ENCODE results near the gene MUL1. TPM values are rescaled to one million over a fixed set of nuclear protein-coding genes. Genes with fewer than 3 reads are reported as not detected.
A peak's percentile ranks its signal among the peaks of the same experiment; 100 is the strongest.

The MUL1 gene
- total and polyA plus RNA-seq, 2 of the 8 experiments (the other 6 are each of a cell fraction or from before 2014, with no cell fraction given): 16.4 to 20.8 TPM

DNA sequence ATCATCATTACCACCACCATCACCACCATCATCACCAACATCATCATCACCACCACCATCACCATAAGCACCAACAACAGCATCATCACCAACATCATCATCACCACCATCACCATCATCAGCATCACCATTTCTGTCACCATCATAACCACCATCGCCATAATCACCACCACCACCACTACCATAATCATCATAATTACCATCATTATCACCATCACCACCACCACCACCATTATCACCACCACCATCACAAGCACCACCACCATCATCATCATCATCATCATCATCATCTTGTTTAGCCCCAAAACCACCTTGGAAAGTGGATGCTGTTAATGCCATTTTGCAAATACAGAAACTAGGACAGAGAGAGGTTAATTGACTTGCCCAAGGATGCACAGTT, 44.4 kb downstream of the MUL1 start:
- H3K4me1 ChIP-seq (replicated peaks in 1 of 4; ENCODE audit: control insufficient read depth in 3 of 4, insufficient read depth in 4 of 4, low read length in 3 of 4): no peaks in the 10 kb centered on the region
- TF ChIP-seq SUZ12 (IDR thresholded peaks at IDR 0.05; ENCODE audit: low read length) (no peak), BACH1 (IDR thresholded peaks at IDR 0.05; ENCODE audit: low read length) (no peak), RBBP5 (IDR thresholded peaks at IDR 0.05; ENCODE audit: borderline replicate concordance, low read depth, low read length) (no peak), ZNF274 (IDR thresholded peaks at IDR 0.05; ENCODE audit: borderline replicate concordance, extremely low read depth, low read length) (no peak), SAP30 (IDR thresholded peaks at IDR 0.05; ENCODE audit: insufficient read depth, insufficient replicate concordance, low read length) (no peak), TAF1 (IDR thresholded peaks at IDR 0.05; ENCODE audit: low read depth, low read length) (no peak), POU5F1 (IDR thresholded peaks at IDR 0.05; ENCODE audit: low read depth, low read length) (no peak), SP1 (IDR thresholded peaks at IDR 0.05; ENCODE audit: low read depth, low read length) (no peak)
- TF ChIP-seq, protein P1, sequence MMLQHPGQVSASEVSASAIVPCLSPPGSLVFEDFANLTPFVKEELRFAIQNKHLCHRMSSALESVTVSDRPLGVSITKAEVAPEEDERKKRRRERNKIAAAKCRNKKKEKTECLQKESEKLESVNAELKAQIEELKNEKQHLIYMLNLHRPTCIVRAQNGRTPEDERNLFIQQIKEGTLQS (IDR thresholded peaks at IDR 0.05; ENCODE audit: insufficient read depth, low read depth, low read length): no peak
- TF ChIP-seq, protein P2, sequence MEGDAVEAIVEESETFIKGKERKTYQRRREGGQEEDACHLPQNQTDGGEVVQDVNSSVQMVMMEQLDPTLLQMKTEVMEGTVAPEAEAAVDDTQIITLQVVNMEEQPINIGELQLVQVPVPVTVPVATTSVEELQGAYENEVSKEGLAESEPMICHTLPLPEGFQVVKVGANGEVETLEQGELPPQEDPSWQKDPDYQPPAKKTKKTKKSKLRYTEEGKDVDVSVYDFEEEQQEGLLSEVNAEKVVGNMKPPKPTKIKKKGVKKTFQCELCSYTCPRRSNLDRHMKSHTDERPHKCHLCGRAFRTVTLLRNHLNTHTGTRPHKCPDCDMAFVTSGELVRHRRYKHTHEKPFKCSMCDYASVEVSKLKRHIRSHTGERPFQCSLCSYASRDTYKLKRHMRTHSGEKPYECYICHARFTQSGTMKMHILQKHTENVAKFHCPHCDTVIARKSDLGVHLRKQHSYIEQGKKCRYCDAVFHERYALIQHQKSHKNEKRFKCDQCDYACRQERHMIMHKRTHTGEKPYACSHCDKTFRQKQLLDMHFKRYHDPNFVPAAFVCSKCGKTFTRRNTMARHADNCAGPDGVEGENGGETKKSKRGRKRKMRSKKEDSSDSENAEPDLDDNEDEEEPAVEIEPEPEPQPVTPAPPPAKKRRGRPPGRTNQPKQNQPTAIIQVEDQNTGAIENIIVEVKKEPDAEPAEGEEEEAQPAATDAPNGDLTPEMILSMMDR (IDR thresholded peaks at IDR 0.05; ENCODE audit: control extremely low read depth in 1 of 3, insufficient read depth in 1 of 3, low read depth in 1 of 3, low read length in 3 of 3): no peak
- H3K18ac ChIP-seq (ENCODE audit: extremely low read depth, low read length): no peak overlapping the region
- H2BK120ac ChIP-seq (replicated peaks; ENCODE audit: low read depth, low read length): no peak overlapping the region
- 85% methylated on average over 1 of the region's 1 CpG; no CpG with 5 or more reads in 1 of the 2 experiments for WGBS, 2 experiments (ENCODE audit: extremely low coverage in 1 of 2, insufficient coverage in 1 of 2, insufficient read length in 1 of 2, insufficient replicate concordance in 2 of 2, low coverage in 1 of 2, low lambda C conversion rate in 2 of 2, missing lambda C conversion rate in 1 of 2)
- H3K23ac ChIP-seq (ENCODE audit: insufficient read length): no peak overlapping the region
- H4K20me1 ChIP-seq (replicated peaks in 1 of 2; ENCODE audit: control insufficient read depth in 1 of 2, insufficient read depth in 2 of 2, low read length in 2 of 2): no peaks in the 10 kb centered on the region
- H3K27me3 ChIP-seq (replicated peaks in 1 of 4; ENCODE audit: control insufficient read depth in 3 of 4, extremely low read depth in 1 of 4, insufficient read depth in 3 of 4, low read length in 3 of 4): peaks cover 0 to 6% (median 0%) of the 10 kb centered on the region in 4 experiments; a peak in 4 of 7 replicates
- no peak overlapping the region for H3K27ac ChIP-seq (ENCODE audit: low read depth, low read length)
- H3K4ac ChIP-seq (replicated peaks; ENCODE audit: insufficient read length, low read depth, low read length): no peak overlapping the region
- no peaks in the 10 kb centered on the region for H3K79me2 ChIP-seq (ENCODE audit: control insufficient read depth in 1 of 2, insufficient read depth in 2 of 2, low read length in 2 of 2)
- H3K9me3 ChIP-seq (ENCODE audit: insufficient read depth in 2 of 2, low read depth in 1 of 2, low read length in 1 of 2): peaks cover 0 to 4% of the 10 kb centered on the region in 2 experiments; a peak in 1 of 4 replicates
- no peak overlapping the region for H3K4me2 ChIP-seq (ENCODE audit: insufficient read depth in 1 of 2, low read depth in 2 of 2, low read length in 2 of 2)
- no peak overlapping the region for H2AK5ac ChIP-seq (ENCODE audit: low read depth, low read length)
- no peak for DNase-seq (ENCODE audit: low read depth in 1 of 2, low spot score in 2 of 2)
- H3K14ac ChIP-seq (ENCODE audit: insufficient read length): no peak overlapping the region
- H3K79me1 ChIP-seq (ENCODE audit: low read depth, low read length): no peaks in the 10 kb centered on the region
- FAIRE-seq: no peak
- H3K36me3 ChIP-seq (ENCODE audit: control insufficient read depth in 2 of 4, insufficient read depth in 4 of 4, low read length in 3 of 4): no peaks in the 10 kb centered on the region
- ChIA-PET POLR2A (ENCODE audit: partially characterized antibody) (interaction anchor here (1.0 to 3.2 kb wide), 3 partner anchors 10 to 12 kb away, joined by 3 to 14 read pairs (median 4); no protein-coding TSS in a partner anchor), CTCF (ENCODE audit: partially characterized antibody) (interaction anchor here (0.7 to 2.2 kb wide), 4 partner anchors 33 to 252 kb away, joined by 3 to 7 read pairs (median 4); no protein-coding TSS in a partner anchor)
- H3K9ac ChIP-seq (replicated peaks in 1 of 4; ENCODE audit: extremely low read depth in 1 of 4, low read depth in 3 of 4, low read length in 3 of 4): no peak overlapping the region
- no peak overlapping the region for H4K8ac ChIP-seq (ENCODE audit: extremely low read depth, insufficient read depth, low read length)
- H3K56ac ChIP-seq (replicated peaks; ENCODE audit: insufficient read length, low read depth, low read length): peak overlapping the region; percentile 78
- H4K5ac ChIP-seq (ENCODE audit: insufficient read length, low read depth, low read length): no peak overlapping the region
- no peak overlapping the region for H2BK20ac ChIP-seq (ENCODE audit: low read length)
- no peak overlapping the region for H2BK15ac ChIP-seq (ENCODE audit: low read length)
- H2AFZ ChIP-seq (ENCODE audit: low read length): no peak overlapping the region
- no peak overlapping the region for H4K91ac ChIP-seq (replicated peaks; ENCODE audit: insufficient read length, low read length)
- H2BK12ac ChIP-seq (ENCODE audit: low read depth, low read length): no peak overlapping the region
- H3K4me3 ChIP-seq (ENCODE audit: extremely low read depth in 1 of 4, insufficient read depth in 2 of 4, low read depth in 3 of 4, low read length in 4 of 4): no peak overlapping the region
- H2BK5ac ChIP-seq (ENCODE audit: low read depth, low read length): no peak overlapping the region
- H3K23me2 ChIP-seq (ENCODE audit: low read depth, low read length): peaks cover 5% of the 10 kb centered on the region; the same call in 1 of the 2 replicates
